M059J (cell line): Measurements from ENCODE around the gene PRMT6. TPM values are rescaled to one million over a fixed set of nuclear protein-coding genes. Genes with fewer than 3 reads are reported as not detected.

Source experiments
- DNase-seq: peaks from one replicate; pipeline ENCODE4 v3.0.0-alpha.2; 2012; ENCODE audit warnings: low read depth
- total RNA-seq: library from RNA; depleted of rRNA; stranded (reverse); fragments of >200 nt; shearing (Covaris generic); gene quantifications from 2 replicates; pipeline ENCODE4 v1.2.3, GENCODE V29; 2014; rRNA removed

PRMT6 gene
- total RNA-seq, 1 experiment from 2014 or later: 22.7 TPM

- peak; percentile 25 for DNase-seq
Observed at GRCh38 chr1:107093395-107093794, 36.9 kb downstream of the PRMT6 start.

- DNase-seq: no peak
Observed at GRCh38 chr1:107095647-107096046, 39.2 kb downstream of the PRMT6 start.

GRCh38 chr1:107096690-107097089, 40.2 kb downstream of the PRMT6 start:
- DNase-seq: no peak

GRCh38 chr1:107098961-107099360, 42.5 kb downstream of the PRMT6 start:
- DNase-seq: no peak

- no peak for DNase-seq
Observed at GRCh38 chr1:107100331-107100984, 44.0 kb downstream of the PRMT6 start.

- no peak for DNase-seq
Observed at GRCh38 chr1:107105914-107106313, 49.4 kb downstream of the PRMT6 start.

Other genes with a start within 250 kb of the PRMT6 start
- 5.8 and 8.3 TPM in 2 replicates for gene NTNG1, start 84.4 kb downstream of the PRMT6 start, total RNA-seq